ENCODE results near the gene RIOX2. TPM values are rescaled to one million over a fixed set of nuclear protein-coding genes. Genes with fewer than 3 reads are reported as not detected.

Gene RIOX2
- polyA plus RNA-seq, 1 donor (not counting 4 experiments of a cell fraction or from before 2014, with no cell fraction given), result 45.2 TPM

DNA sequence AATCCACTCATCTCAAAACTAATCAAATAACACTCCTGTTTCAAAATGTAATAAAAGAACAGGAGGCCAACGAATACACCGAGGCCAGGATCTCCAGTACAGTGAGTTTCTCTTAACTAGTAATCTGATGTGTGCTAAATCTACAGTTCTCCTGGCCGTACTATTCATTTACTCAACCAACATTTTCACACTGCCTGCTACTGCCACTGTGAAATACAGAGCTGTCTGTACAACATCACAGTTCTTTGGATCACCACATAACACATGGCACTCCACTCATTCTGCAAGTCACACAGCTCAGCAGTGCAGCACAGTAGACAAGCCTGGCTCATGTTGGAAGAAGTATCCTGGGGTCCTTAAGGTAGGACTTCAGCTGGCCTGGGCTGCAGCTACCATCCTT is 21.9 kb downstream of the RIOX2 start:
- no peak for DNase-seq (ENCODE audit: low read depth, low spot score)
- dilution Hi-C loops (cut with MboI; ENCODE audit: extremely low pct_ligation_motif_present, low sequenced_read_pairs), result no loop called here

DNA sequence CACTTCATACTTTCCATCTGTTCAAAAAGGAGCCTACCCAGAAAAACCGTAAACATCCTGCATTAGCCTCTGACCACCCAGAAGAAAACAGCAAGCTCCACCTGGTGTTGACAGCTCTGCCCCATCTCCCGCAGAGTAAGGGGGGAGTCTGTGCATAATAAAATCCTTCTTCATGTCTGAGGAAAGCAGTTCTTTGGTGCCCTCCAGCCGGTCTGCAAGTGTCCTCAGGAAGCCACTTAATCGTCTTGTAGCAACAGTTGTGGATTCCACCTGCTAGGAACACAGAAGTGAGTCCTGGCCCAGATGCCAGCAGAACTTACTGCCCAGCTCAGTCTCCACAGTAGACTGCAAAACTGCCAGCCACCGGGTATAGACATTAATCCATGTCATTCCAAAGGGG is 22.5 kb downstream of the RIOX2 start:
- H3K36me3 ChIP-seq (ENCODE audit: control insufficient read depth in 2 of 2, extremely low read depth in 1 of 2, insufficient read depth in 2 of 2, low read length in 2 of 2), result peaks cover 28 to 39% of the 10 kb centered on the region in 2 experiments
- H3K9me1 ChIP-seq (ENCODE audit: control insufficient read depth, extremely low read depth, insufficient read depth, low read length), result no peaks in the 10 kb centered on the region
- H3K9ac ChIP-seq (ENCODE audit: control insufficient read depth, extremely low read depth, insufficient read depth, low read length), result no peak overlapping the region
- TF ChIP-seq EZH2 (IDR thresholded peaks at IDR 0.05; ENCODE audit: low read length), result no peak
- TF ChIP-seq, protein P1, sequence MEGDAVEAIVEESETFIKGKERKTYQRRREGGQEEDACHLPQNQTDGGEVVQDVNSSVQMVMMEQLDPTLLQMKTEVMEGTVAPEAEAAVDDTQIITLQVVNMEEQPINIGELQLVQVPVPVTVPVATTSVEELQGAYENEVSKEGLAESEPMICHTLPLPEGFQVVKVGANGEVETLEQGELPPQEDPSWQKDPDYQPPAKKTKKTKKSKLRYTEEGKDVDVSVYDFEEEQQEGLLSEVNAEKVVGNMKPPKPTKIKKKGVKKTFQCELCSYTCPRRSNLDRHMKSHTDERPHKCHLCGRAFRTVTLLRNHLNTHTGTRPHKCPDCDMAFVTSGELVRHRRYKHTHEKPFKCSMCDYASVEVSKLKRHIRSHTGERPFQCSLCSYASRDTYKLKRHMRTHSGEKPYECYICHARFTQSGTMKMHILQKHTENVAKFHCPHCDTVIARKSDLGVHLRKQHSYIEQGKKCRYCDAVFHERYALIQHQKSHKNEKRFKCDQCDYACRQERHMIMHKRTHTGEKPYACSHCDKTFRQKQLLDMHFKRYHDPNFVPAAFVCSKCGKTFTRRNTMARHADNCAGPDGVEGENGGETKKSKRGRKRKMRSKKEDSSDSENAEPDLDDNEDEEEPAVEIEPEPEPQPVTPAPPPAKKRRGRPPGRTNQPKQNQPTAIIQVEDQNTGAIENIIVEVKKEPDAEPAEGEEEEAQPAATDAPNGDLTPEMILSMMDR (optimal IDR thresholded peaks at IDR 0.05 in 1 of 3, IDR thresholded peaks at IDR 0.05 in 1 of 3, conservative IDR thresholded peaks at IDR 0.05 in 1 of 3; ENCODE audit: extremely low read depth in 1 of 3, insufficient read depth in 2 of 3, low read length in 3 of 3), result no peak
- dilution Hi-C loops (cut with MboI; ENCODE audit: extremely low pct_ligation_motif_present, low sequenced_read_pairs), result no loop called here
- H2AFZ ChIP-seq (ENCODE audit: control insufficient read depth, low read length), result no peak overlapping the region
- FAIRE-seq, result no peak
- no peak for DNase-seq (ENCODE audit: low read depth, low spot score)
- H3K79me2 ChIP-seq (ENCODE audit: control insufficient read depth, insufficient read depth, low read length), result no peaks in the 10 kb centered on the region
- H4K20me1 ChIP-seq (ENCODE audit: control insufficient read depth, extremely low read depth, insufficient read depth, low read length), result no peaks in the 10 kb centered on the region
- no peak overlapping the region for H3K27ac ChIP-seq (ENCODE audit: control insufficient read depth, insufficient read depth, low read length)
- H3K9me3 ChIP-seq (ENCODE audit: control insufficient read depth, low read depth, low read length), result no peaks in the 10 kb centered on the region
- no peaks in the 10 kb centered on the region for H3K27me3 ChIP-seq (ENCODE audit: control insufficient read depth, extremely low read depth, insufficient read depth, low read length)
- no peaks in the 10 kb centered on the region for H3K4me1 ChIP-seq (ENCODE audit: control insufficient read depth, extremely low read depth, insufficient read depth, low read length)
- H3K4me3 ChIP-seq (ENCODE audit: control insufficient read depth in 2 of 3, extremely low read depth in 1 of 3, insufficient read depth in 2 of 3, low read depth in 1 of 3, low read length in 3 of 3), result no peak overlapping the region
- H3K4me2 ChIP-seq (ENCODE audit: control insufficient read depth, extremely low read depth, insufficient read depth, low read depth, low read length), result no peak overlapping the region

More for the DNA sequence above, 21.9 kb downstream of the RIOX2 start:
- Histone ChIP-seq H3K27me3 (ENCODE audit: control insufficient read depth, extremely low read depth, insufficient read depth, low read length) (no peaks in the 10 kb centered on the region), H4K20me1 (ENCODE audit: control insufficient read depth, extremely low read depth, insufficient read depth, low read length) (no peaks in the 10 kb centered on the region), H3K4me3 (ENCODE audit: control insufficient read depth in 2 of 3, extremely low read depth in 1 of 3, insufficient read depth in 2 of 3, low read depth in 1 of 3, low read length in 3 of 3) (no peak overlapping the region), H3K36me3 (ENCODE audit: control insufficient read depth in 2 of 2, extremely low read depth in 1 of 2, insufficient read depth in 2 of 2, low read length in 2 of 2) (peaks cover 24 to 40% of the 10 kb centered on the region in 2 experiments), H3K9me1 (ENCODE audit: control insufficient read depth, extremely low read depth, insufficient read depth, low read length) (no peaks in the 10 kb centered on the region), H3K4me1 (ENCODE audit: control insufficient read depth, extremely low read depth, insufficient read depth, low read length) (no peaks in the 10 kb centered on the region), H3K9me3 (ENCODE audit: control insufficient read depth, low read depth, low read length) (no peaks in the 10 kb centered on the region), H3K79me2 (ENCODE audit: control insufficient read depth, insufficient read depth, low read length) (no peaks in the 10 kb centered on the region), H3K27ac (ENCODE audit: control insufficient read depth, insufficient read depth, low read length) (no peak overlapping the region), H3K4me2 (ENCODE audit: control insufficient read depth, extremely low read depth, insufficient read depth, low read depth, low read length) (no peak overlapping the region), H3K9ac (ENCODE audit: control insufficient read depth, extremely low read depth, insufficient read depth, low read length) (no peak overlapping the region), H2AFZ (ENCODE audit: control insufficient read depth, low read length) (no peak overlapping the region)
- FAIRE-seq, result no peak
- TF ChIP-seq, protein P1 (optimal IDR thresholded peaks at IDR 0.05 in 1 of 3, IDR thresholded peaks at IDR 0.05 in 1 of 3, conservative IDR thresholded peaks at IDR 0.05 in 1 of 3; ENCODE audit: extremely low read depth in 1 of 3, insufficient read depth in 2 of 3, low read length in 3 of 3), result no peak
- TF ChIP-seq EZH2 (IDR thresholded peaks at IDR 0.05; ENCODE audit: low read length), result no peak
